Stomach (tissue), 9 donors: ENCODE results near the gene ELF1. TPM values are rescaled to one million over a fixed set of nuclear protein-coding genes. Genes with fewer than 3 reads are reported as not detected.
A peak's percentile ranks its signal among the peaks of the same experiment; 100 is the strongest.

Experiments used
- DNase-seq, 2 donors: peaks; one replicate each; pipeline versions ENCODE4 v3.0.0 to v3.0.0-alpha.2; 2013 to 2019
- H3K27ac ChIP-seq, 5 donors: fragments of 200-600 bp in 4 of 5; sonication (generic) in 4 of 5; one replicate each; pipeline ENCODE4 v1.5.1; 2013 to 2019; ENCODE audit warnings: mild to moderate bottlenecking in 1 of 5, moderate library complexity in 1 of 5
- H3K27me3 ChIP-seq, 3 donors: fragments of 200-600 bp; sonication (generic); one replicate each; pipeline ENCODE4 v1.5.1; 2017 to 2019; ENCODE audit warnings: mixed run types in 1 of 3
- H3K36me3 ChIP-seq, 4 donors: fragments of 200-600 bp; sonication (generic); 1 replicate in 3 of 4; 2 replicates in 1 of 4; pipeline ENCODE4 v1.5.1; 2016 to 2019
- H3K4me1 ChIP-seq, 4 donors: fragments of 200-600 bp; sonication (generic); one replicate each; pipeline ENCODE4 v1.5.1; 2016 to 2019
- H3K4me3 ChIP-seq, 4 donors: fragments of 200-600 bp; sonication (generic) in 3 of 4; one replicate each; pipeline ENCODE4 v1.5.1; 2016 to 2019; ENCODE audit warnings: mild to moderate bottlenecking in 1 of 4
- H3K9me3 ChIP-seq, 4 donors: fragments of 200-600 bp; sonication (generic); one replicate each; pipeline ENCODE4 v1.5.1; 2016 to 2019
- CTCF ChIP-seq, 7 experiments: fragments of 450-650 bp in 4 of 7; fragments of 200-600 bp in 3 of 7; sonication (generic) in 3 of 7; IDR thresholded peaks; one replicate each; pipeline ENCODE4 v1.5.1; 2016 to 2019; ENCODE audit warnings: antibody characterized with exemption in 7 of 7, control low read depth in 2 of 7, mild to moderate bottlenecking in 1 of 7
- EP300 ChIP-seq: sonication (generic); formaldehyde crosslinking; IDR thresholded peaks from one replicate; pipeline ENCODE4 v1.6.1; 2017; ENCODE audit warnings: antibody characterized with exemption
- POLR2A ChIP-seq, 4 donors: fragments of 450-650 bp; IDR thresholded peaks; one replicate each; pipeline ENCODE4 v1.6.1; 2016; ENCODE audit warnings: antibody characterized with exemption in 4 of 4, control low read depth in 2 of 4, mild to moderate bottlenecking in 1 of 4, moderate library complexity in 1 of 4
- POLR2AphosphoS5 ChIP-seq, 3 donors: sonication (generic); formaldehyde crosslinking; IDR thresholded peaks; one replicate each; pipeline ENCODE4 v1.6.1; 2016; ENCODE audit warnings: antibody characterized with exemption in 3 of 3
- WGBS, 5 donors: extraction: QIAGEN DNeasy Blood & Tissue Kit in 3 of 5; methylation state at CpG; one replicate each; pipeline versions ENCODE4 v1.1.5 to v1.1.7; 2013 to 2018; 5-methylcytosine and 5-hydroxymethylcytosine counted together
- intact Hi-C: fragments of 100-400 bp; cut with DNase I; formaldehyde crosslinking; loops from one replicate; pipeline ENCODE4 v1.15.1; 2023; ENCODE audit warnings: low total_unique reads
- polyA plus RNA-seq, 3 donors: library from polyadenylated mRNA; stranded (reverse); fragments of 200-250 nt; gene quantifications; one replicate each; pipeline ENCODE4 v1.2.3, GENCODE V29; 2013
- total RNA-seq, 5 donors: library from RNA; depleted of rRNA; stranded (reverse); fragments of >200 nt; gene quantifications; one replicate each; pipeline versions ENCODE4 v1.1.0 to v1.2.3, GENCODE V29; 2014 to 2016
- donor health status: healthy with polysubstance abuse.
- donor health status: Bipolar disorder and iron deficiency.
- donor health status: healthy.

The ELF1 gene
- total and polyA plus RNA-seq, 8 donors = 10.9 to 113 (median 36.2) TPM

- Histone ChIP-seq H3K36me3 (peaks cover 9 to 23% (median 19%) of the 10 kb centered on the region in 4 donors), H3K4me3 (no peak overlapping the region), H3K4me1 (peaks cover 37 to 72% (median 51%) of the 10 kb centered on the region in 4 donors), H3K27ac (peak overlapping the region in 3 of 5 donors; percentile 6 to 66 (median 9)), H3K27me3 (no peaks in the 10 kb centered on the region), H3K9me3 (no peaks in the 10 kb centered on the region)
- DNase-seq = no peak
- TF ChIP-seq POLR2AphosphoS5 (IDR thresholded peaks at IDR 0.05) (no peak), POLR2A (IDR thresholded peaks at IDR 0.05) (no peak), EP300 (no peak), CTCF (IDR thresholded peaks at IDR 0.05) (no peak)
- intact Hi-C loops = no loop called here
- WGBS, 5 donors = 72 to 100% (median 82%) methylated on average over 1 of the region's 1 CpG
These were observed 57.3 kb downstream of the ELF1 start for GRCh38 chr13:40961826-40962225.

GRCh38 chr13:40961214-40961613 lies 57.9 kb downstream of the ELF1 start:
- DNase-seq = no peak
- peaks cover 34 to 66% (median 49%) of the 10 kb centered on the region in 4 donors for H3K4me1 ChIP-seq
- intact Hi-C loops = no loop called here
- 51 to 63% (median 60%) methylated on average over 3 of the region's 3 CpGs for WGBS, 5 donors
- peak overlapping the region in 3 of 5 donors; percentile 6 to 66 (median 9) for H3K27ac ChIP-seq
- TF ChIP-seq EP300 = no peak
- TF ChIP-seq POLR2AphosphoS5 (IDR thresholded peaks at IDR 0.05) = no peak
- no peak overlapping the region for H3K4me3 ChIP-seq
- no peaks in the 10 kb centered on the region for H3K9me3 ChIP-seq
- peaks cover 9 to 25% (median 19%) of the 10 kb centered on the region in 4 donors for H3K36me3 ChIP-seq
- H3K27me3 ChIP-seq = no peaks in the 10 kb centered on the region

- no peak for DNase-seq
- intact Hi-C loops = no loop called here
- Histone ChIP-seq H3K4me1 (peaks cover 34 to 61% (median 45%) of the 10 kb centered on the region in 4 donors), H3K9me3 (no peaks in the 10 kb centered on the region), H3K36me3 (peaks cover 9 to 25% (median 19%) of the 10 kb centered on the region in 4 donors), H3K4me3 (no peak overlapping the region), H3K27ac (peak overlapping the region in 2 of 5 donors; percentile 9 to 66), H3K27me3 (no peaks in the 10 kb centered on the region)
- WGBS, 5 donors = 86 to 95% (median 89%) methylated on average over 3 of the region's 3 CpGs
- TF ChIP-seq POLR2A (IDR thresholded peaks at IDR 0.05) (no peak), POLR2AphosphoS5 (IDR thresholded peaks at IDR 0.05) (no peak), CTCF (IDR thresholded peaks at IDR 0.05) (no peak), EP300 (no peak)
These were observed 58.4 kb downstream of the ELF1 start for GRCh38 chr13:40960716-40961115.

- no peaks in the 10 kb centered on the region for H3K27me3 ChIP-seq
- peaks cover 21 to 40% (median 27%) of the 10 kb centered on the region in 4 donors for H3K4me1 ChIP-seq
- H3K36me3 ChIP-seq = peaks cover 13 to 29% (median 25%) of the 10 kb centered on the region in 4 donors
- DNase-seq = no peak
- 88 to 93% (median 90%) methylated on average over 5 of the region's 5 CpGs for WGBS, 5 donors
- no peaks in the 10 kb centered on the region for H3K9me3 ChIP-seq
- no peak for TF ChIP-seq CTCF (IDR thresholded peaks at IDR 0.05)
- no peak for TF ChIP-seq POLR2A (IDR thresholded peaks at IDR 0.05)
- TF ChIP-seq POLR2AphosphoS5 (IDR thresholded peaks at IDR 0.05) = no peak
- TF ChIP-seq EP300 = no peak
- no peak overlapping the region for H3K27ac ChIP-seq
- intact Hi-C loops = no loop called here
- no peak overlapping the region for H3K4me3 ChIP-seq
These were observed 60.5 kb downstream of the ELF1 start for GRCh38 chr13:40958655-40959054.

GRCh38 chr13:40946485-40946884 lies 72.6 kb downstream of the ELF1 start:
- Histone ChIP-seq H3K27me3 (no peaks in the 10 kb centered on the region), H3K9me3 (no peaks in the 10 kb centered on the region), H3K4me1 (peaks cover 0 to 5% (median 0%) of the 10 kb centered on the region in 4 donors), H3K36me3 (peaks cover 27 to 100% (median 97%) of the 10 kb centered on the region in 4 donors), H3K4me3 (no peak overlapping the region), H3K27ac (no peak overlapping the region)
- WGBS, 5 donors = 94 to 100% (median 97%) methylated on average over 1 of the region's 1 CpG
- no peak for TF ChIP-seq EP300
- no peak for TF ChIP-seq CTCF (IDR thresholded peaks at IDR 0.05)
- TF ChIP-seq POLR2A (IDR thresholded peaks at IDR 0.05) = no peak
- no peak for TF ChIP-seq POLR2AphosphoS5 (IDR thresholded peaks at IDR 0.05)
- intact Hi-C loops = no loop called here
- no peak for DNase-seq
